Breast epithelium (tissue), 4 donors: Measurements from ENCODE around the gene UMAD1. TPM values are rescaled to one million over a fixed set of nuclear protein-coding genes. Genes with fewer than 3 reads are reported as not detected.

ENCODE experiments used
- DNase-seq, 2 donors: peaks; one replicate each; pipeline ENCODE4 v3.0.0-alpha.2; 2019; ENCODE audit warnings: low spot score in 2 of 2
- H3K27ac ChIP-seq, 2 donors: fragments of 200-600 bp; sonication (generic) in 1 of 2; one replicate each; pipeline ENCODE4 v1.5.1; 2016 to 2019; ENCODE audit warnings: mild to moderate bottlenecking in 1 of 2
- H3K27me3 ChIP-seq, 2 donors: fragments of 200-600 bp; sonication (generic) in 1 of 2; one replicate each; pipeline versions ENCODE4 v1.5.1 to v1.6.0; 2017 to 2019; ENCODE audit warnings: control low read depth in 1 of 2, mild to moderate bottlenecking in 1 of 2
- H3K36me3 ChIP-seq: fragments of 200-600 bp; one replicate; pipeline ENCODE4 v1.5.1; 2019
- H3K4me1 ChIP-seq, 2 donors: fragments of 200-600 bp; sonication (generic); one replicate each; pipeline ENCODE4 v1.5.1; 2016 to 2019; ENCODE audit warnings: control low read depth in 1 of 2
- H3K4me3 ChIP-seq, 3 donors: fragments of 200-600 bp; sonication (generic); 1 replicate in 2 of 3; 2 replicates in 1 of 3; pipeline ENCODE4 v1.5.1; 2016 to 2019; ENCODE audit warnings: mild to moderate bottlenecking in 3 of 3, moderate library complexity in 2 of 3
- H3K9me3 ChIP-seq, 2 donors: fragments of 200-600 bp; sonication (generic) in 1 of 2; one replicate each; pipeline ENCODE4 v1.5.1; 2016 to 2019; ENCODE audit warnings: control low read depth in 1 of 2
- CTCF ChIP-seq, 3 donors: fragments of 450-650 bp; IDR thresholded peaks; one replicate each; pipeline ENCODE4 v1.5.1; 2016 to 2017; ENCODE audit warnings: antibody characterized with exemption in 3 of 3, mild to moderate bottlenecking in 3 of 3, moderate library complexity in 3 of 3
- POLR2A ChIP-seq: fragments of 450-650 bp; IDR thresholded peaks from one replicate; pipeline ENCODE4 v1.6.1; 2016; ENCODE audit warnings: antibody characterized with exemption, mild to moderate bottlenecking, moderate library complexity
- POLR2AphosphoS5 ChIP-seq, 3 donors: sonication (generic); formaldehyde crosslinking; IDR thresholded peaks; one replicate each; pipeline ENCODE4 v1.6.1; 2017; ENCODE audit warnings: antibody characterized with exemption in 3 of 3
- intact Hi-C: fragments of 100-400 bp; cut with DNase I; formaldehyde crosslinking; loops from one replicate; pipeline ENCODE4 v1.15.1; 2023; ENCODE audit warnings: low total_unique reads
- total RNA-seq, 3 donors: library from RNA; depleted of rRNA; stranded (reverse); fragments of >200 nt; gene quantifications; one replicate each; pipeline ENCODE4 v1.1.0, GENCODE V29; 2016

Gene UMAD1
- total RNA-seq, 3 donors from 2014 or later = 13.6 to 25.6 (median 17.7) TPM

- H3K4me1 ChIP-seq = no peaks in the 10 kb centered on the region
- H3K9me3 ChIP-seq = no peaks in the 10 kb centered on the region
- TF ChIP-seq POLR2A (no peak), CTCF (IDR thresholded peaks at IDR 0.05) (no peak), POLR2AphosphoS5 (IDR thresholded peaks at IDR 0.05) (no peak)
- intact Hi-C loops = no loop called here
- no peak for DNase-seq
- H3K27ac ChIP-seq = no peak overlapping the region
- H3K36me3 ChIP-seq = no peaks in the 10 kb centered on the region
- no peaks in the 10 kb centered on the region for H3K27me3 ChIP-seq
- no peak overlapping the region for H3K4me3 ChIP-seq
Measured at GRCh38 chr7:7793249-7793648, 152.7 kb downstream of the UMAD1 start.

- TF ChIP-seq POLR2AphosphoS5 (IDR thresholded peaks at IDR 0.05) = no peak
- TF ChIP-seq CTCF (IDR thresholded peaks at IDR 0.05) = no peak
- TF ChIP-seq POLR2A = no peak
- no peaks in the 10 kb centered on the region for H3K4me1 ChIP-seq
- intact Hi-C loops = no loop called here
- H3K4me3 ChIP-seq = no peak overlapping the region
- H3K27ac ChIP-seq = no peak overlapping the region
- H3K36me3 ChIP-seq = no peaks in the 10 kb centered on the region
- no peaks in the 10 kb centered on the region for H3K27me3 ChIP-seq
- no peak for DNase-seq
- no peaks in the 10 kb centered on the region for H3K9me3 ChIP-seq
Measured at GRCh38 chr7:7793921-7794320, 153.4 kb downstream of the UMAD1 start.

GRCh38 chr7:7795203-7795602 lies 154.7 kb downstream of the UMAD1 start:
- no peak overlapping the region for H3K4me3 ChIP-seq
- H3K27ac ChIP-seq = peak overlapping the region in 1 of 2 donors; percentile 30
- DNase-seq = no peak
- H3K27me3 ChIP-seq = no peaks in the 10 kb centered on the region
- intact Hi-C loops = no loop called here
- no peaks in the 10 kb centered on the region for H3K4me1 ChIP-seq
- no peaks in the 10 kb centered on the region for H3K36me3 ChIP-seq
- TF ChIP-seq POLR2AphosphoS5 (IDR thresholded peaks at IDR 0.05) = no peak
- no peaks in the 10 kb centered on the region for H3K9me3 ChIP-seq

- H3K36me3 ChIP-seq = no peaks in the 10 kb centered on the region
- intact Hi-C loops = no loop called here
Measured at GRCh38 chr7:7795630-7796121, 155.1 kb downstream of the UMAD1 start.

GRCh38 chr7:7798510-7798909 lies 158.0 kb downstream of the UMAD1 start:
- Histone ChIP-seq H3K4me3 (no peak overlapping the region), H3K4me1 (no peaks in the 10 kb centered on the region), H3K9me3 (no peaks in the 10 kb centered on the region), H3K36me3 (no peaks in the 10 kb centered on the region), H3K27ac (no peak overlapping the region), H3K27me3 (no peaks in the 10 kb centered on the region)
- intact Hi-C loops = no loop called here
- no peak for TF ChIP-seq CTCF (IDR thresholded peaks at IDR 0.05)
- no peak for TF ChIP-seq POLR2A
- TF ChIP-seq POLR2AphosphoS5 (IDR thresholded peaks at IDR 0.05) = no peak
- no peak for DNase-seq

More at GRCh38 chr7:7795630-7796121, 155.1 kb downstream of the UMAD1 start:
- H3K4me1 ChIP-seq = no peaks in the 10 kb centered on the region
- DNase-seq = no peak
- no peak overlapping the region for H3K4me3 ChIP-seq
- TF ChIP-seq POLR2A = no peak
- TF ChIP-seq POLR2AphosphoS5 (IDR thresholded peaks at IDR 0.05) = no peak
- TF ChIP-seq CTCF (IDR thresholded peaks at IDR 0.05) = no peak
- no peaks in the 10 kb centered on the region for H3K9me3 ChIP-seq
- peak overlapping the region in 1 of 2 donors; percentile 30 for H3K27ac ChIP-seq
- no peaks in the 10 kb centered on the region for H3K27me3 ChIP-seq

- Histone ChIP-seq H3K27ac (no peak overlapping the region), H3K4me3 (no peak overlapping the region), H3K4me1 (no peaks in the 10 kb centered on the region), H3K9me3 (no peaks in the 10 kb centered on the region), H3K27me3 (no peaks in the 10 kb centered on the region), H3K36me3 (no peaks in the 10 kb centered on the region)
- no peak for DNase-seq
- TF ChIP-seq POLR2AphosphoS5 (IDR thresholded peaks at IDR 0.05) (no peak), CTCF (IDR thresholded peaks at IDR 0.05) (no peak), POLR2A (no peak)
- intact Hi-C loops = no loop called here
Measured at GRCh38 chr7:7799138-7799537, 158.6 kb downstream of the UMAD1 start.
